Osteocyte (in vitro differentiated cells): ENCODE results near the gene ZSWIM7. TPM values are rescaled to one million over a fixed set of nuclear protein-coding genes. Genes with fewer than 3 reads are reported as not detected.

Experiments
- DNase-seq: peaks from one replicate; pipeline ENCODE4 v3.0.0; 2021; ENCODE audit warnings: mixed read lengths; ENCODE audit not compliant: unreplicated experiment; ENCODE audit errors: extremely low spot score
- H3K27ac Mint-ChIP-seq: one replicate; pipeline ENCODE4 v1.8.0; 2021; ENCODE audit warnings: mild to moderate bottlenecking, mixed read lengths; ENCODE audit not compliant: unreplicated experiment
- H3K27me3 Mint-ChIP-seq: one replicate; pipeline ENCODE4 v1.8.0; 2021; ENCODE audit warnings: mixed read lengths; ENCODE audit not compliant: unreplicated experiment
- H3K36me3 Mint-ChIP-seq: one replicate; pipeline ENCODE4 v1.8.0; 2021; ENCODE audit warnings: mixed read lengths; ENCODE audit not compliant: unreplicated experiment
- H3K4me1 Mint-ChIP-seq: one replicate; pipeline ENCODE4 v1.8.0; 2021; ENCODE audit warnings: mixed read lengths; ENCODE audit not compliant: unreplicated experiment
- H3K4me3 Mint-ChIP-seq: one replicate; pipeline ENCODE4 v1.8.0; 2021; ENCODE audit warnings: mild to moderate bottlenecking, moderate library complexity, mixed read lengths; ENCODE audit not compliant: unreplicated experiment
- H3K9me3 Mint-ChIP-seq: one replicate; pipeline ENCODE4 v1.8.0; 2021; ENCODE audit warnings: mixed read lengths; ENCODE audit not compliant: unreplicated experiment
- total RNA-seq: library from RNA; stranded (reverse); gene quantifications from 2 replicates; pipeline ENCODE4 v1.2.1, GENCODE V29; 2021
- TF ChIP-seq, protein P1 (sequence below): fragments of 200-600 bp; sonication (generic); IDR thresholded peaks from 2 replicates; pipeline ENCODE4 v1.5.0; 2021; ENCODE audit warnings: antibody characterized with exemption, mild to moderate bottlenecking, moderate library complexity

The ZSWIM7 gene
- total RNA-seq, 1 donor from 2014 or later, result 22.2 TPM

DNA sequence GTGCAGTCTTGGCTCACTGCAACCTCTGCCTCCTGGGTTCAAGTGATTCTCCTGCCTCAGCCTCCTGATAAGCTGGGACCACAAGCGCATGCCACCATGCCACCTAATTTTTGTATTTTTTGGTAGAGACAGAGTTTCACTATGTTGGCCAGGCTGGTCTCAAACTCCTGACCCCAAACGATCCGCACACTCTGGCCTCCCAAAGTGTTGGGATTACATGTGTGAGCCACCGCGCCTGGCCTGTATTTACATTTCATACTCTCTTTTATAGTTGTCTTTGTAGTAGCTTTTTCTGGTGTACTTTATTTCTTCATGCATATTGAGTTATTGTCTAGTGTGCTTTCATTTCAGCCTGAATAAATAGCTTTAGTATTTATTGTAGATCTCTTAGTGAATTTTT, 64.6 kb downstream of the ZSWIM7 start:
- no peak overlapping the region for H3K4me3 Mint-ChIP-seq
- TF ChIP-seq, protein P1, sequence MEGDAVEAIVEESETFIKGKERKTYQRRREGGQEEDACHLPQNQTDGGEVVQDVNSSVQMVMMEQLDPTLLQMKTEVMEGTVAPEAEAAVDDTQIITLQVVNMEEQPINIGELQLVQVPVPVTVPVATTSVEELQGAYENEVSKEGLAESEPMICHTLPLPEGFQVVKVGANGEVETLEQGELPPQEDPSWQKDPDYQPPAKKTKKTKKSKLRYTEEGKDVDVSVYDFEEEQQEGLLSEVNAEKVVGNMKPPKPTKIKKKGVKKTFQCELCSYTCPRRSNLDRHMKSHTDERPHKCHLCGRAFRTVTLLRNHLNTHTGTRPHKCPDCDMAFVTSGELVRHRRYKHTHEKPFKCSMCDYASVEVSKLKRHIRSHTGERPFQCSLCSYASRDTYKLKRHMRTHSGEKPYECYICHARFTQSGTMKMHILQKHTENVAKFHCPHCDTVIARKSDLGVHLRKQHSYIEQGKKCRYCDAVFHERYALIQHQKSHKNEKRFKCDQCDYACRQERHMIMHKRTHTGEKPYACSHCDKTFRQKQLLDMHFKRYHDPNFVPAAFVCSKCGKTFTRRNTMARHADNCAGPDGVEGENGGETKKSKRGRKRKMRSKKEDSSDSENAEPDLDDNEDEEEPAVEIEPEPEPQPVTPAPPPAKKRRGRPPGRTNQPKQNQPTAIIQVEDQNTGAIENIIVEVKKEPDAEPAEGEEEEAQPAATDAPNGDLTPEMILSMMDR, result no peak
- H3K27ac Mint-ChIP-seq, result no peak overlapping the region
- DNase-seq, result no peak
- H3K9me3 Mint-ChIP-seq, result no peaks in the 10 kb centered on the region
- peaks cover 1% of the 10 kb centered on the region for H3K4me1 Mint-ChIP-seq
- H3K27me3 Mint-ChIP-seq, result no peaks in the 10 kb centered on the region
- no peaks in the 10 kb centered on the region for H3K36me3 Mint-ChIP-seq

DNA sequence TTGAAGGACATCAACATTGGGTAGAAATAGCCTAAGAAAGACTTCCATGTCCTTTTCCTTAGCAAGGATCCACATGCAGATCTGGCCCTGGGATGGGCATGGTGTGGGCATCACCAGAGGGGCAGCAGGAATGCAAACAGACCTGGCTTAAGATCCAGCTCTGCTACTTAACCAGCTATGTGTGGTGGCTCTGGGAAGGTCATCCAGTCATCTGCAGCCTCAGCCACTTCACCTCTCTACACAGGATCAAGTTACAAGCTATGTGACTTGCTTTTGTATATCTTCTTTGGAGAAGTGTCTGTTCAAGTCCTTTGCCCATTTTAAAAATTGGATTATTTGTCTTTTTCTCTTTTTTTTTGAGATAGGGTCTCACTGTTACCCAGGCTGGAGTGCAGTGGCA, 68.1 kb downstream of the ZSWIM7 start:
- H3K36me3 Mint-ChIP-seq, result no peaks in the 10 kb centered on the region

DNA sequence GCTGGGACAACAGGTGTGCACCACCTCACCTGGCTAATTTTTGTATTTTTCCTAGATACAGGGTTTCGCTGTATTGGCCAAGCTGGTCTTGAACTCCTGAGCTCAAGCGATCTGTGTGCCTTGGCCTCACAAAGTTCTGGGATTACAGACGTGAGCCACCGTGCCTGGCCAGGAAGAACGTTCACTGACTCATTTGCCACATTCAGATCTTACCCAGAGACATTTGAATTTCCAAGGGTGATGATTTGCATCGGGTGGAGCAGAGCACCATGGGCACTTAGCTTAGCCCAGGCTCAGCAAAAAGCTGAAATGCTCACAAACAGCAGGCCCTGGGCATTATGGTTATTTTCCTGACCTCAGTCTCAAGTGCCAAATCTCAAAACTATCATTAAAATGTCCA, 69.1 kb downstream of the ZSWIM7 start:
- H3K4me1 Mint-ChIP-seq, result peaks cover 5% of the 10 kb centered on the region
- no peaks in the 10 kb centered on the region for H3K36me3 Mint-ChIP-seq
- no peak for DNase-seq
- peaks cover 2% of the 10 kb centered on the region for H3K27me3 Mint-ChIP-seq
- no peaks in the 10 kb centered on the region for H3K9me3 Mint-ChIP-seq
- no peak overlapping the region for H3K4me3 Mint-ChIP-seq
- TF ChIP-seq, protein P1, result no peak
- H3K27ac Mint-ChIP-seq, result no peak overlapping the region

More for the DNA sequence above, 68.1 kb downstream of the ZSWIM7 start:
- Mint-ChIP-seq H3K27ac (no peak overlapping the region), H3K9me3 (no peaks in the 10 kb centered on the region), H3K27me3 (peaks cover 2% of the 10 kb centered on the region), H3K4me1 (peaks cover 5% of the 10 kb centered on the region), H3K4me3 (no peak overlapping the region)
- no peak for DNase-seq
- TF ChIP-seq, protein P1, result no peak

DNA sequence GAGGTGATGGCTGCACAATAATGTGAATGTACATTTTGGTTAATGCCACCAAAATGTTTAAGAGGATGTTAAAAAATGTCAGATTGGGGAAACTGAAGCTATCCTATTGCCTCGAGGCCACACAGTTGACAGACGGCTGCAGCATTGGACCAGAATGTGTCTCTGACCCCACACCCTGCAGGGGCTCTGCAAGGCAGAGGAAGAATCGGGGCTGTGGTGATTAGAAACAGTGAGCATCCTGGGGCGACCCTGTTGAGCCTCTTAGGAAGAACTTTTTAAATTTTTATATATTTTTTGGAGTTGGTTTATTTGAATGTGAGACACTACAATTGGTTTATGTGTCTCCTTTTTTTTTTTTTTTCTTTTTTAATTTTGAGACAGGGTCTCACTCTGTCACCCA, 69.6 kb downstream of the ZSWIM7 start:
- peaks cover 5% of the 10 kb centered on the region for H3K4me1 Mint-ChIP-seq
- no peak overlapping the region for H3K27ac Mint-ChIP-seq
- peaks cover 2% of the 10 kb centered on the region for H3K27me3 Mint-ChIP-seq
- no peaks in the 10 kb centered on the region for H3K36me3 Mint-ChIP-seq
- TF ChIP-seq, protein P1, result no peak
- H3K4me3 Mint-ChIP-seq, result no peak overlapping the region
- no peaks in the 10 kb centered on the region for H3K9me3 Mint-ChIP-seq
- no peak for DNase-seq

DNA sequence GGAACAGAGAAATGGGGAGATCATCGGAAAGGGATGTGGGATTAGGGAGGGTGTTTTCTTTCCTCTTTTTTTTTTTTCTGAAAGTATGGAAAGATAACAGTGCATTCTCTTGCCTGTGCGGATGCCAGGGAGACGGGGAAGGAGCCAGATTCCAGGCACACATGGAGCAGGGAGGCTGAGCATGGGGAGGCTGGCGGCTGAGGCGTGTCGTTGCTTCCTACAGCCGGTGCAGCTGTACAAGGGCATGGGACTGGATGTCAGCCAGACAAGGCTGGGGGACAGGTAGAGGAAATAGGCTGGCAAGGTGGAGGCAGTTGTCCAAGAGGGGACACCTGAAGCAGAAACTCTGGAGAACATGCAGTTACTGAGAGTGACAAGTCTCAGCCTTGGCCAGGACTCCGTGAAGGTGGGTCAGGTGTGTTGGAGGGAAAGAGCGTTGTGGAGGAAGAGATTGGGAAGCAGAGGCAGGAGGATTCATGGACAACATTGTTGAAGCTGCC, 71.2 kb downstream of the ZSWIM7 start:
- H3K27me3 Mint-ChIP-seq, result peaks cover 2% of the 10 kb centered on the region
- no peak overlapping the region for H3K27ac Mint-ChIP-seq
- H3K4me1 Mint-ChIP-seq, result peaks cover 5% of the 10 kb centered on the region
- TF ChIP-seq, protein P1, result no peak
- no peak overlapping the region for H3K4me3 Mint-ChIP-seq
- DNase-seq, result no peak
- no peaks in the 10 kb centered on the region for H3K9me3 Mint-ChIP-seq
- H3K36me3 Mint-ChIP-seq, result no peaks in the 10 kb centered on the region

Other genes with a start within 250 kb of the ZSWIM7 start
- 8.9 TPM in 2 replicates for gene ADORA2B, start 54.6 kb downstream of the ZSWIM7 start, total RNA-seq
- 34.4 and 35.9 TPM in 2 replicates for gene TTC19, start 120 bp upstream of the ZSWIM7 start, total RNA-seq
- 132 and 136 TPM in 2 replicates for gene NCOR1, start 215.8 kb upstream of the ZSWIM7 start, total RNA-seq
- 28.6 and 31.0 TPM in 2 replicates for gene PIGL, start 217.5 kb upstream of the ZSWIM7 start, total RNA-seq